ENCODE data around the gene CERS3.
A peak's percentile ranks its signal among the peaks of the same experiment; 100 is the strongest.

The CERS3 gene

GRCh38 chr15:100434561-100434960 lies 94.2 kb downstream of the CERS3 start:
- H3K27me3 ChIP-seq (ENCODE audit: low read depth) = no peaks in the 10 kb centered on the region
- H3K36me3 ChIP-seq (replicated peaks) = no peaks in the 10 kb centered on the region
- in situ Hi-C loops (cut with MboI; ENCODE audit: low sequenced_read_pairs) = loop anchor here (10.0 kb wide), 1 partner anchor 130 kb away; no protein-coding TSS in a partner anchor
- no peaks in the 10 kb centered on the region for H3K9me3 ChIP-seq
- no peak overlapping the region for H3K4me3 ChIP-seq
- no peaks in the 10 kb centered on the region for H3K4me1 ChIP-seq
- DNase-seq (ENCODE audit: low spot score in 2 of 2) = no peak

GRCh38 chr15:100434038-100434437 lies 94.7 kb downstream of the CERS3 start:
- in situ Hi-C loops (cut with MboI; ENCODE audit: low sequenced_read_pairs) = loop anchor here (10.0 kb wide), 1 partner anchor 131 kb away; no protein-coding TSS in a partner anchor
- H3K27me3 ChIP-seq (ENCODE audit: low read depth) = no peaks in the 10 kb centered on the region

GRCh38 chr15:100433304-100433703 lies 95.4 kb downstream of the CERS3 start:
- DNase-seq (ENCODE audit: low spot score in 2 of 2) = no peak
- Histone ChIP-seq H3K4me1 (no peaks in the 10 kb centered on the region), H3K27me3 (ENCODE audit: low read depth) (no peaks in the 10 kb centered on the region), H3K36me3 (replicated peaks) (no peaks in the 10 kb centered on the region), H3K9me3 (no peaks in the 10 kb centered on the region), H3K4me3 (no peak overlapping the region)
- in situ Hi-C loops (cut with MboI; ENCODE audit: low sequenced_read_pairs) = loop anchor here (10.0 kb wide), 1 partner anchor 131 kb away; no protein-coding TSS in a partner anchor

More at GRCh38 chr15:100434038-100434437, 94.7 kb downstream of the CERS3 start:
- no peaks in the 10 kb centered on the region for H3K4me1 ChIP-seq
- H3K4me3 ChIP-seq = no peak overlapping the region
- DNase-seq (ENCODE audit: low spot score in 2 of 2) = no peak
- no peaks in the 10 kb centered on the region for H3K9me3 ChIP-seq
- no peaks in the 10 kb centered on the region for H3K36me3 ChIP-seq (replicated peaks)

- no peak for DNase-seq (ENCODE audit: low spot score in 2 of 2)
- Histone ChIP-seq H3K27me3 (ENCODE audit: low read depth) (no peaks in the 10 kb centered on the region), H3K9me3 (no peaks in the 10 kb centered on the region), H3K36me3 (replicated peaks) (no peaks in the 10 kb centered on the region), H3K4me1 (no peaks in the 10 kb centered on the region), H3K4me3 (no peak overlapping the region)
- in situ Hi-C loops (cut with MboI; ENCODE audit: low sequenced_read_pairs) = loop anchor here (10.0 kb wide), 1 partner anchor 134 kb away; no protein-coding TSS in a partner anchor
These were observed 98.3 kb downstream of the CERS3 start for GRCh38 chr15:100430411-100430810.

GRCh38 chr15:100429116-100429728 lies 99.5 kb downstream of the CERS3 start:
- in situ Hi-C loops (cut with MboI; ENCODE audit: low sequenced_read_pairs) = no loop called here
- no peak for DNase-seq (ENCODE audit: low spot score in 2 of 2)
- no peaks in the 10 kb centered on the region for H3K27me3 ChIP-seq (ENCODE audit: low read depth)
- H3K4me3 ChIP-seq = no peak overlapping the region
- no peaks in the 10 kb centered on the region for H3K36me3 ChIP-seq (replicated peaks)
- no peaks in the 10 kb centered on the region for H3K9me3 ChIP-seq
- H3K4me1 ChIP-seq = no peaks in the 10 kb centered on the region

GRCh38 chr15:100426937-100427336 lies 101.8 kb downstream of the CERS3 start:
- Histone ChIP-seq H3K4me3 (no peak overlapping the region), H3K4me1 (no peaks in the 10 kb centered on the region), H3K36me3 (replicated peaks) (no peaks in the 10 kb centered on the region), H3K9me3 (no peaks in the 10 kb centered on the region), H3K27me3 (ENCODE audit: low read depth) (no peaks in the 10 kb centered on the region)
- in situ Hi-C loops (cut with MboI; ENCODE audit: low sequenced_read_pairs) = no loop called here
- DNase-seq (ENCODE audit: low spot score in 2 of 2) = no peak

GRCh38 chr15:100405179-100405578 lies 123.6 kb downstream of the CERS3 start:
- H3K4me3 ChIP-seq = no peak overlapping the region
- no peaks in the 10 kb centered on the region for H3K36me3 ChIP-seq (replicated peaks)
- H3K4me1 ChIP-seq = no peaks in the 10 kb centered on the region
- in situ Hi-C loops (cut with MboI; ENCODE audit: low sequenced_read_pairs) = no loop called here
- no peaks in the 10 kb centered on the region for H3K9me3 ChIP-seq
- H3K27me3 ChIP-seq (ENCODE audit: low read depth) = no peaks in the 10 kb centered on the region
- DNase-seq (ENCODE audit: low spot score in 2 of 2) = peak in 1 of 2 experiments; percentile 59

GRCh38 chr15:100400996-100401395 lies 127.8 kb downstream of the CERS3 start:
- in situ Hi-C loops (cut with MboI; ENCODE audit: low sequenced_read_pairs) = no loop called here

GRCh38 chr15:100394736-100395440 lies 133.9 kb downstream of the CERS3 start:
- Histone ChIP-seq H3K9me3 (no peaks in the 10 kb centered on the region), H3K27me3 (ENCODE audit: low read depth) (no peaks in the 10 kb centered on the region), H3K4me1 (no peaks in the 10 kb centered on the region), H3K4me3 (no peak overlapping the region), H3K36me3 (replicated peaks) (no peaks in the 10 kb centered on the region)
- no peak for DNase-seq (ENCODE audit: low spot score in 2 of 2)
- in situ Hi-C loops (cut with MboI; ENCODE audit: low sequenced_read_pairs) = no loop called here

More at GRCh38 chr15:100400996-100401395, 127.8 kb downstream of the CERS3 start:
- H3K36me3 ChIP-seq (replicated peaks) = no peaks in the 10 kb centered on the region
- no peaks in the 10 kb centered on the region for H3K9me3 ChIP-seq
- DNase-seq (ENCODE audit: low spot score in 2 of 2) = no peak
- no peaks in the 10 kb centered on the region for H3K27me3 ChIP-seq (ENCODE audit: low read depth)
- no peaks in the 10 kb centered on the region for H3K4me1 ChIP-seq
- H3K4me3 ChIP-seq = no peak overlapping the region

- in situ Hi-C loops (cut with MboI; ENCODE audit: low sequenced_read_pairs) = no loop called here
- DNase-seq (ENCODE audit: low spot score in 2 of 2) = no peak
- H3K36me3 ChIP-seq (replicated peaks) = no peaks in the 10 kb centered on the region
- H3K27me3 ChIP-seq (ENCODE audit: low read depth) = no peaks in the 10 kb centered on the region
- H3K9me3 ChIP-seq = no peaks in the 10 kb centered on the region
- no peaks in the 10 kb centered on the region for H3K4me1 ChIP-seq
- H3K4me3 ChIP-seq = no peak overlapping the region
These were observed 135.7 kb downstream of the CERS3 start for GRCh38 chr15:100393008-100393407.

- H3K4me3 ChIP-seq = no peak overlapping the region
- H3K36me3 ChIP-seq (replicated peaks) = no peaks in the 10 kb centered on the region
- DNase-seq (ENCODE audit: low spot score in 2 of 2) = no peak
- no peaks in the 10 kb centered on the region for H3K27me3 ChIP-seq (ENCODE audit: low read depth)
- H3K4me1 ChIP-seq = no peaks in the 10 kb centered on the region
- in situ Hi-C loops (cut with MboI; ENCODE audit: low sequenced_read_pairs) = no loop called here
- H3K9me3 ChIP-seq = no peaks in the 10 kb centered on the region
These were observed 143.3 kb downstream of the CERS3 start for GRCh38 chr15:100385300-100386050.

- H3K9me3 ChIP-seq = no peaks in the 10 kb centered on the region
- DNase-seq (ENCODE audit: low spot score in 2 of 2) = no peak
- in situ Hi-C loops (cut with MboI; ENCODE audit: low sequenced_read_pairs) = no loop called here
- no peak overlapping the region for H3K4me3 ChIP-seq
- no peaks in the 10 kb centered on the region for H3K27me3 ChIP-seq (ENCODE audit: low read depth)
- H3K4me1 ChIP-seq = no peaks in the 10 kb centered on the region
- no peaks in the 10 kb centered on the region for H3K36me3 ChIP-seq (replicated peaks)
These were observed 144.7 kb downstream of the CERS3 start for GRCh38 chr15:100384108-100384410.

- peak in 1 of 2 experiments; percentile 33 for DNase-seq (ENCODE audit: low spot score in 2 of 2)
- Histone ChIP-seq H3K36me3 (replicated peaks) (no peaks in the 10 kb centered on the region), H3K9me3 (no peaks in the 10 kb centered on the region), H3K4me3 (no peak overlapping the region), H3K4me1 (no peaks in the 10 kb centered on the region), H3K27me3 (ENCODE audit: low read depth) (no peaks in the 10 kb centered on the region)
- in situ Hi-C loops (cut with MboI; ENCODE audit: low sequenced_read_pairs) = no loop called here
These were observed 145.2 kb downstream of the CERS3 start for GRCh38 chr15:100383302-100384107.

Measured in HAP-1 (cell line).